HG02759 (cell line): ENCODE measurements around the gene RBL2.
"Not testable (repeated sequence)": the region's sequence is repeated elsewhere in the genome, so short reads cannot be mapped to it uniquely, and the experiment has no call there.

ENCODE experiments used
- ATAC-seq: cut with Tn5 transposase; IDR thresholded peaks from one replicate; pipeline ENCODE4 v1.9.1; 2021; ENCODE audit warnings: mild to moderate bottlenecking, moderate library complexity; ENCODE audit not compliant: unreplicated experiment

RBL2 gene

DNA sequence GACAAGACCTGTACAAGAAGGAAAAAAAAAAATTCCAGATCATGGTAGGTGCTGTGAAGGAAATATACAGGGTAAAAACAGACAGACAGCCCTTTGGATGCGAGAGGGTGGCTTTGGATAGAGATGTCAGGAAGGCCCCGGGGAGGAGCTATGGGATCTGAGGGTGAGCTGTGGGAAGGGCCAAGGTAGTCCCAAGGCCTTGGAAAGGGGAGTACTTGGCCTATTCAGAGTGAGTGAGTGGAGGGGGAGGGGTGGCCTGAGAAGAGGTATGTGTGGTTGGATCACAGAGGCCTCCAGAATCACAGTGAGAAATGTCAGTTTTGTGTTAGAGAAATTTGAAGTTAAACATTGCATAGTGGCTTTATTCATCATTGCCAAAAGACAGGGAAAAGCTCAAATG is 99.9 kb downstream of the RBL2 start:
- no peak for ATAC-seq

DNA sequence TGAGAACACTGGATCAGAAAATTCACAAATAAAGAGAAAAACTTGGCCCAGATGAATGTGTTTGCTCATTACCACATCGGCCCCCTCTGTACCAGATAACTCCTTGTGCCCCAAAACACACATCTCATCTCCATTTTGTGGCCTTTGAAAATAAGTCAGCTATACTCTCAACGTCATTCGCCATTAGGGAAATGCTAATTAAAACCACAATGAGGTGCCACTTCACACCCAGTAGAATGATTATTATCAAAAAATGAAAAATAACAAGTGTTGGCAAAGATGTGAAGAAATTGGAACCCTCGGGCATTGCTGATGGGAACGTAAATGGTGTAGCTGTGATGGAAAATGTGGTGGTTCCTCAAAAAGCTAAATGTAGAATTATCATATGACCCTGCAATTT is 103.4 kb downstream of the RBL2 start:
- ATAC-seq, result no peak

DNA sequence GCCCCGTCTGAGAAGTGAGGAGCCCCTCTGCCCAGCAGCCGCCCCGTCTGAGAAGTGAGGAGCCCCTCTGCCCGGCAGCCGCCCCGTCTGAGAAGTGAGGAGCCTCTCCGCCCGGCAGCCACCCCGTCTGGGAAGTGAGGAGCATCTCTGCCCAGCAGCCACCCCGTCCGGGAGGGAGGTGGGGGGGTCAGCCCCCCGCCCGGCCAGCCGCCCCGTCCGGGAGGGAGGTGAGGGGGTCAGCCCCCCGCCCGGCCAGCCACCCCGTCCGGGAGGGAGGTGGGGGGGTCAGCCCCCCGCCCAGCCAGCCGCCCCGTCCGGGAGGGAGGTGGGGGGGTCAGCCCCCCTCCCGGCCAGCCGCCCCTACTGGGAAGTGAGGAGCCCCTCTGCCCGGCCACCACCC is 105.1 kb downstream of the RBL2 start:
- ATAC-seq, result not testable (repeated sequence)

DNA sequence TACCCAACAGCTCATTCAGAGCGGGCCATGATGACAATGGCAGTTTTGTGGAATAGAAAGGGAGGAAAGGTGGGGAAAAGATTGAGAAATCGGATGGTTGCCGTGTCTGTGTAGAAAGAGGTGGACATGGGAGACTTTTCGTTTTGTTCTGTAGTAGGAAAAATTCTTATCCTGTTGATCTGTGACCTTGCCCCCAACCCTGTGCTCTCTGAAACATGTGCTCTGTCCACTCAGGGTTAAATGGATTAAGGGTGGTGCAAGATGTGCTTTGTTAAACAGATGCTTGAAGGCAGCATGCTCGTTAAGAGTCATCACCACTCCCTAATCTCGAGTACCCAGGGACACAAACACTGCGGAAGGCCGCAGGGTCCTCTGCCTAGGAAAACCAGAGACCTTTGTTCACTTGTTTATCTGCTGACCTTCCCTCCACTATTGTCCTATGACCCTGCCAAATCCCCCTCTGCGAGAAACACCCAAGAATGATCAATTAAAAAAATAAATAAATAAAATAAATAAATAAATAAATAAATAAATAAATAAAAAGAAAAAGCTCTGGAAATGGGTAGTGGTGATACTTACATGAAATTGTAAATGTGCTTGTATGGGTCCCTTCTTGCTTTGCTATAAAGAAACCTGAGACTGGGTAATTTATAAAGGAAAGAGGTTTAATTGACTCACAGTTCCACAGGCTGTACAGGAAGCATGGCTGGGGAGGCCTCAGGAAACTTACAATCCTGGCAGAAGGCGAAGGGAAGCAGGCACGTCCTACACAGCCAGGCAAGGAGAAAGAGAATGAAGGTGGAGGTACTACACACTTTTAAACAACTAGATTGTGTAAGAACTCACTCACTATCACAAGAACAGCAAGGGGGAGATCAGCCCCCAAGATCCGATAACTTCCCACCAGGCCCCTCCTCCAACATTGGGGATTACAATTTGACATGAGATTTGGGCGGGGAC is 105.8 kb downstream of the RBL2 start:
- ATAC-seq, result not testable (repeated sequence)
